Heart right ventricle (tissue), 16 donors: ENCODE data around the gene METTL24. TPM values are rescaled to one million over a fixed set of nuclear protein-coding genes. Genes with fewer than 3 reads are reported as not detected.

Experiments used
- ATAC-seq, 8 donors: fragments of 200-7000 bp; cut with Tn5 transposase; one replicate each; pipeline ENCODE4 v1.9.1; 2020; ENCODE audit warnings: mild to moderate bottlenecking in 8 of 8, moderate library complexity in 8 of 8, moderate number of reproducible peaks in 1 of 8
- DNase-seq, 2 donors: peaks; one replicate each; pipeline ENCODE4 v3.0.0-alpha.2; 2020
- H3K27ac ChIP-seq, 10 donors: fragments of 200-600 bp; sonication (generic) in 2 of 10; one replicate each; pipeline versions ENCODE4 v1.5.0 to v1.8.0; 2020 to 2022; ENCODE audit warnings: mild to moderate bottlenecking in 3 of 10
- H3K27me3 ChIP-seq, 7 donors: fragments of 200-600 bp; one replicate each; pipeline ENCODE4 v1.8.0; 2021 to 2022; ENCODE audit warnings: mild to moderate bottlenecking in 2 of 7
- H3K36me3 ChIP-seq, 9 donors: fragments of 200-600 bp; sonication (generic) in 1 of 9; one replicate each; pipeline versions ENCODE4 v1.5.0 to v1.8.0; 2020 to 2022; ENCODE audit warnings: mild to moderate bottlenecking in 2 of 9
- H3K4me1 ChIP-seq, 9 donors: fragments of 200-600 bp; sonication (generic) in 1 of 9; one replicate each; pipeline versions ENCODE4 v1.5.0 to v1.8.0; 2020 to 2022; ENCODE audit warnings: mild to moderate bottlenecking in 4 of 9
- H3K4me3 ChIP-seq, 10 donors: fragments of 200-600 bp; sonication (generic) in 2 of 10; one replicate each; pipeline versions ENCODE4 v1.5.0 to v1.8.0; 2020 to 2022; ENCODE audit warnings: mild to moderate bottlenecking in 7 of 10, moderate library complexity in 2 of 10
- H3K9me3 ChIP-seq, 11 donors: fragments of 200-600 bp in 10 of 11; sonication (generic) in 2 of 11; one replicate each; pipeline versions ENCODE4 v1.5.0 to v1.8.0; 2013 to 2022; ENCODE audit warnings: mild to moderate bottlenecking in 2 of 11, control low read depth in 1 of 11, moderate library complexity in 1 of 11
- WGBS, 2 donors: extraction: QIAGEN DNeasy Blood & Tissue Kit; methylation state at CpG; one replicate each; pipeline ENCODE4 v1.1.7; 2013; ENCODE audit warnings: inconsistent platforms in 1 of 2; 5-methylcytosine and 5-hydroxymethylcytosine counted together
- intact Hi-C, 10 donors: fragments of 100-400 bp; cut with DNase I; formaldehyde crosslinking; loops; one replicate each; pipeline versions ENCODE4 v1.11.1 to v1.14.2; 2022
- polyA plus RNA-seq, 2 donors: library from polyadenylated mRNA; stranded (reverse); fragments of 200-250 nt; gene quantifications; one replicate each; pipeline ENCODE4 v1.2.3, GENCODE V29; 2013
- total RNA-seq, 10 donors: library from RNA; stranded (reverse); fragmentation: NEBNext Ultra II Directional in 3 of 10; extraction: Animal tissue kit (Norgen Biotek cat#: 25700) in 3 of 10; gene quantifications; one replicate each; pipeline versions ENCODE4 v1.2.1 to v1.2.4, GENCODE V29; 2021 to 2023
- TF ChIP-seq, protein P1 (sequence below), 9 donors: fragments of 200-600 bp; sonication (generic) in 2 of 9; IDR thresholded peaks; one replicate each; pipeline versions ENCODE4 v1.5.0 to v1.8.0; 2021 to 2022; ENCODE audit warnings: antibody characterized with exemption in 9 of 9, mild to moderate bottlenecking in 5 of 9, moderate library complexity in 1 of 9
- donor health status: Arrhythmogenic right ventricular cardiomyopathy.
- donor health status: ischemic (EF 13 %, LVEDD 7.1; RV severe dilation, severe dysfunction).
- donor health status: healthy with polysubstance abuse.
- donor health status: DM: no; HTN: yes; CAD: no.
- donor health status: DM: no; HTN: no; CAD: no.
- donor health status: ischemic (EF 25% LVEDD 6.9; RV normal size, moderate dysfunction).
- donor health status: ischemic (EF 25% LVEDD 5.7; RV mildly dilated, moderate dysfunction).
- donor health status: healthy.
- donor health status: DM: yes; HTN: yes; CAD: no.
- donor health status: Ischemic cardiomyopathy.
- donor health status: ischemic (EF 35%, LVEDD 5.7; RV mildly dilated, moderate dysfunction).
- donor health status: nonischemic (EF 11% LVEDD 7.7; RV severe dilation, severe dysfunction).
- donor health status: DM: yes; HTN: yes; CAD: no.
- donor health status: PGD.
- donor health status: ischemic (EF 29% LVEDD 5.4; RV normal size, mild dysfunction).
- donor health status: nonischemic (EF 23%, LVEDD 6.1; RV moderate dilation, normal function).

The METTL24 gene
- total and polyA plus RNA-seq, 12 donors = 0.07 to 2.4 (median 1.3) TPM; not detected in 1

- peaks cover 0 to 28% (median 19%) of the 10 kb centered on the region in 9 donors for H3K4me1 ChIP-seq
- no peak overlapping the region for H3K4me3 ChIP-seq
- intact Hi-C loops = loop anchor here in 9 of 10 donors (5.0 to 10.0 kb wide), 12 partner anchors 217 to 872 kb away; partner anchors contain the start of gene WASF1 (in 3 of the 9)
- peak in 7 of 8 donors; percentile 62 to 86 (median 79) for ATAC-seq
- peaks cover 0 to 8% (median 0%) of the 10 kb centered on the region in 9 donors for H3K36me3 ChIP-seq
- no peaks in the 10 kb centered on the region for H3K9me3 ChIP-seq
- peak overlapping the region in 4 of 10 donors; percentile 6 to 30 (median 24) for H3K27ac ChIP-seq
- no peaks in the 10 kb centered on the region for H3K27me3 ChIP-seq
- TF ChIP-seq, protein P1, sequence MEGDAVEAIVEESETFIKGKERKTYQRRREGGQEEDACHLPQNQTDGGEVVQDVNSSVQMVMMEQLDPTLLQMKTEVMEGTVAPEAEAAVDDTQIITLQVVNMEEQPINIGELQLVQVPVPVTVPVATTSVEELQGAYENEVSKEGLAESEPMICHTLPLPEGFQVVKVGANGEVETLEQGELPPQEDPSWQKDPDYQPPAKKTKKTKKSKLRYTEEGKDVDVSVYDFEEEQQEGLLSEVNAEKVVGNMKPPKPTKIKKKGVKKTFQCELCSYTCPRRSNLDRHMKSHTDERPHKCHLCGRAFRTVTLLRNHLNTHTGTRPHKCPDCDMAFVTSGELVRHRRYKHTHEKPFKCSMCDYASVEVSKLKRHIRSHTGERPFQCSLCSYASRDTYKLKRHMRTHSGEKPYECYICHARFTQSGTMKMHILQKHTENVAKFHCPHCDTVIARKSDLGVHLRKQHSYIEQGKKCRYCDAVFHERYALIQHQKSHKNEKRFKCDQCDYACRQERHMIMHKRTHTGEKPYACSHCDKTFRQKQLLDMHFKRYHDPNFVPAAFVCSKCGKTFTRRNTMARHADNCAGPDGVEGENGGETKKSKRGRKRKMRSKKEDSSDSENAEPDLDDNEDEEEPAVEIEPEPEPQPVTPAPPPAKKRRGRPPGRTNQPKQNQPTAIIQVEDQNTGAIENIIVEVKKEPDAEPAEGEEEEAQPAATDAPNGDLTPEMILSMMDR (IDR thresholded peaks at IDR 0.05) = no peak
- no peak for DNase-seq
- 60 to 73% methylated on average over 4 of the region's 4 CpGs for WGBS, 2 donors
These were observed 36.3 kb upstream of the METTL24 start for GRCh38 chr6:110394409-110394808.

GRCh38 chr6:110392727-110393126 is 34.6 kb upstream of the METTL24 start:
- 65 to 67% methylated on average over 9 of the region's 9 CpGs for WGBS, 2 donors
- ATAC-seq = no peak
- H3K4me1 ChIP-seq = peaks cover 0 to 28% (median 13%) of the 10 kb centered on the region in 9 donors

GRCh38 chr6:110390404-110390803 is 32.3 kb upstream of the METTL24 start:
- no peaks in the 10 kb centered on the region for H3K27me3 ChIP-seq
- H3K9me3 ChIP-seq = no peaks in the 10 kb centered on the region
- ATAC-seq = no peak
- WGBS, 2 donors = 51% methylated on average over 2 of the region's 2 CpGs
- peaks cover 0 to 24% (median 11%) of the 10 kb centered on the region in 9 donors for H3K4me1 ChIP-seq
- H3K27ac ChIP-seq = peak overlapping the region in 1 of 10 donors; percentile 3
- intact Hi-C loops = loop anchor here in 9 of 10 donors (2.0 to 10.0 kb wide), 13 partner anchors 212 to 868 kb away; partner anchors contain the start of gene WASF1 (in 6 of the 9)
- TF ChIP-seq, protein P1 (IDR thresholded peaks at IDR 0.05) = no peak
- peaks cover 0 to 8% (median 0%) of the 10 kb centered on the region in 9 donors for H3K36me3 ChIP-seq
- no peak for DNase-seq
- no peak overlapping the region for H3K4me3 ChIP-seq

More at GRCh38 chr6:110392727-110393126, 34.6 kb upstream of the METTL24 start:
- intact Hi-C loops = loop anchor here in 9 of 10 donors (2.0 to 10.0 kb wide), 13 partner anchors 214 to 870 kb away; partner anchors contain the start of gene WASF1 (in 4 of the 9)
- H3K4me3 ChIP-seq = no peak overlapping the region
- H3K36me3 ChIP-seq = peaks cover 0 to 8% (median 0%) of the 10 kb centered on the region in 9 donors
- H3K27me3 ChIP-seq = no peaks in the 10 kb centered on the region
- H3K9me3 ChIP-seq = no peaks in the 10 kb centered on the region
- H3K27ac ChIP-seq = no peak overlapping the region
- TF ChIP-seq, protein P1 (IDR thresholded peaks at IDR 0.05) = no peak
- DNase-seq = no peak

GRCh38 chr6:110389689-110390382 is 31.7 kb upstream of the METTL24 start:
- Histone ChIP-seq H3K4me1 (peaks cover 0 to 18% (median 7%) of the 10 kb centered on the region in 9 donors), H3K9me3 (no peaks in the 10 kb centered on the region), H3K36me3 (peaks cover 0 to 8% (median 0%) of the 10 kb centered on the region in 9 donors), H3K27ac (peak overlapping the region in 1 of 10 donors; percentile 3), H3K4me3 (no peak overlapping the region), H3K27me3 (no peaks in the 10 kb centered on the region)
- TF ChIP-seq, protein P1 (IDR thresholded peaks at IDR 0.05) = no peak
- WGBS, 2 donors = 70 to 73% methylated on average over 4 of the region's 4 CpGs
- intact Hi-C loops = loop anchor here (2.0 to 10.0 kb wide), 14 partner anchors 211 to 868 kb away; partner anchors contain the start of gene WASF1 (in 7 of the 10)
- no peak for DNase-seq
- peak in 3 of 8 donors; percentile 32 to 63 (median 40) for ATAC-seq
